ENCODE measurements around the gene COG4. TPM values are rescaled to one million over a fixed set of nuclear protein-coding genes. Genes with fewer than 3 reads are reported as not detected.

Gene COG4
- total RNA-seq, 1 experiment from 2014 or later: 54.2 TPM

- intact Hi-C loops (cut with micrococcal nuclease): no loop called here
- Histone ChIP-seq H3K4me3 (replicated peaks in 1 of 2; ENCODE audit: low read depth in 1 of 2, low read length in 2 of 2) (no peak overlapping the region), H3K27me3 (ENCODE audit: insufficient read depth, low read length) (no peaks in the 10 kb centered on the region), H4K20me1 (ENCODE audit: insufficient read depth) (no peaks in the 10 kb centered on the region), H2AFZ (ENCODE audit: low read depth, low read length, poor library complexity, severe bottlenecking) (no peak overlapping the region), H3K79me2 (ENCODE audit: insufficient read depth, low read length) (peaks cover 2% of the 10 kb centered on the region; the same call in 1 of the 2 replicates), H3K27ac (ENCODE audit: low read depth, low read length) (no peak overlapping the region), H3K9me3 (ENCODE audit: control insufficient read depth in 1 of 2, insufficient read depth in 1 of 2, low read depth in 1 of 2, low read length in 2 of 2) (no peaks in the 10 kb centered on the region), H3K9ac (ENCODE audit: low read length) (no peak overlapping the region), H3K9me2 (ENCODE audit: insufficient read depth) (no peaks in the 10 kb centered on the region), H3K4me2 (ENCODE audit: low read length) (no peak overlapping the region), H3K4me1 (ENCODE audit: control insufficient read depth in 1 of 2, insufficient read depth in 2 of 2, low read length in 2 of 2) (peaks cover 54 to 73% of the 10 kb centered on the region in 2 experiments), H3K36me3 (ENCODE audit: control insufficient read depth in 1 of 2, insufficient read depth in 2 of 2, low read length in 2 of 2) (no peaks in the 10 kb centered on the region)
- no peak for ATAC-seq
- CTCF ChIA-PET: interaction anchor here (1.1 kb wide), 1 partner anchor 21 kb away, joined by 3 read pairs; no protein-coding TSS in a partner anchor
- BruUV-seq (replicated peaks): no TSS peak
- DNase-seq (ENCODE audit: low read depth, low spot score): no peak
- POLR2A ChIA-PET: interaction anchor here (1.4 kb wide), 1 partner anchor 52 kb away, joined by 3 read pairs; no protein-coding TSS in a partner anchor
- RAD21 ChIA-PET (ENCODE audit: low non-redundant PET in 1 of 2, low total read pairs in 2 of 2, uncharacterized antibody in 2 of 2, unreplicated experiment in 2 of 2): interaction anchor here in 1 of 2 experiments (0.6 kb wide), 1 partner anchor 220 kb away, joined by 3 read pairs; no protein-coding TSS in a partner anchor
- TF ChIP-seq FOSL1 (IDR thresholded peaks at IDR 0.05; ENCODE audit: low read depth) (no peak), SRF (IDR thresholded peaks at IDR 0.05; ENCODE audit: low read depth) (no peak), CBX3 (IDR thresholded peaks at IDR 0.05; ENCODE audit: low read depth) (no peak), SIN3A (IDR thresholded peaks at IDR 0.05; ENCODE audit: low read depth) (no peak), ZBTB33 (IDR thresholded peaks at IDR 0.05; ENCODE audit: extremely low read depth, insufficient replicate concordance, low read length) (no peak), EGR1 (IDR thresholded peaks at IDR 0.05; ENCODE audit: low read depth) (no peak), TCF7L2 (IDR thresholded peaks at IDR 0.05; ENCODE audit: borderline replicate concordance, extremely low read depth, insufficient read depth, insufficient read length) (no peak)
- TF ChIP-seq, protein P1, sequence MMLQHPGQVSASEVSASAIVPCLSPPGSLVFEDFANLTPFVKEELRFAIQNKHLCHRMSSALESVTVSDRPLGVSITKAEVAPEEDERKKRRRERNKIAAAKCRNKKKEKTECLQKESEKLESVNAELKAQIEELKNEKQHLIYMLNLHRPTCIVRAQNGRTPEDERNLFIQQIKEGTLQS (IDR thresholded peaks at IDR 0.05): no peak
Observed at GRCh38 chr16:70432723-70433457, 90.5 kb downstream of the COG4 start.
